BJ (cell line): ENCODE measurements around the gene PGF. TPM values are rescaled to one million over a fixed set of nuclear protein-coding genes. Genes with fewer than 3 reads are reported as not detected.

Experiments
- CTCF ChIA-PET: fragments of 350-600 bp; formaldehyde crosslinking; extraction: SDS; loops from one replicate; lab custom pipeline; 2021; ENCODE audit warnings: antibody characterized with exemption, inconsistent platforms; lab: Yijun Ruan, JAX
- POLR2A ChIA-PET: fragments of 300-600 bp; sonication (Branson Sonifier 250); formaldehyde crosslinking; extraction: SDS; loops from one replicate; lab custom pipeline; 2021; ENCODE audit warnings: antibody characterized with exemption; lab: Charles Lee
- DNase-seq: peaks from one replicate; pipeline ENCODE4 v3.0.0-alpha.2; 2011; ENCODE audit warnings: low read depth
- H3K27me3 ChIP-seq: 2 replicates; pipeline ENCODE4 v1.6.0; 2011; ENCODE audit warnings: low read length; ENCODE audit not compliant: control insufficient read depth, insufficient read depth
- H3K36me3 ChIP-seq: 2 replicates; pipeline ENCODE4 v1.5.1; 2011; ENCODE audit warnings: low read length; ENCODE audit not compliant: control insufficient read depth, insufficient read depth
- H3K4me3 ChIP-seq: 2 replicates; pipeline ENCODE4 v1.5.1; 2011; ENCODE audit warnings: low read depth, mild to moderate bottlenecking, control low read depth, low read length
- polyA plus RNA-seq: library from polyadenylated mRNA; depleted of rRNA; stranded (reverse); fragments of >200 nt; gene quantifications from 2 replicates; pipeline ENCODE4 v1.2.3, GENCODE V29; 2011
- TF ChIP-seq, protein P1 (sequence below): IDR thresholded peaks from 2 replicates; pipeline ENCODE4 v1.5.1; 2011; ENCODE audit warnings: low read depth, mild to moderate bottlenecking, control low read depth, inconsistent platforms, low read length, moderate library complexity; ENCODE audit not compliant: insufficient read depth

The PGF gene
- polyA plus RNA-seq, 1 experiment, result 4.1 TPM

DNA sequence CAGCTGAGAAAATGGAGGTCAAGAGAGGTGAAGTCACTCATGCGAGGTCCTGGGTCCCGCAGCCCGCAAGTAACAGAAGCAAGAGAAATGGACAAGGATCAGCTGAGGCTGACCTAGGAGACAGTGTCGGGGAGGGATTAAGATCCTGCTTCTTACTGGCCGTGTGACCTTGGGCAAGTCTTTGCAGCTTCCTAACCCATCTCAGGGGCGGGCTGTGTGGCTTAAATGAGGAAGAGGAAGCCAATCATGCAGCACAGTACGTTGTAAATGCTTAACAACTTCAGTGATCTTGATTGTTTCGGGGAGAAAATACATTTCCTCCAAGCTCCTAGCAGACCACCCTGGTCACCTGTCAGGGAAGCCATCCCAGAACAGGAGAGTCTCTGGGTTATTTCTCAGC, 7.1 kb upstream of the PGF start:
- H3K4me3 ChIP-seq, result no peak overlapping the region
- CTCF ChIA-PET, result interaction anchor here (2.5 kb wide), 1 partner anchor 126 kb away, joined by 8 read pairs; no protein-coding TSS in a partner anchor

GRCh38 chr14:74962046-74962445, 6.6 kb upstream of the PGF start:
- TF ChIP-seq, protein P1, sequence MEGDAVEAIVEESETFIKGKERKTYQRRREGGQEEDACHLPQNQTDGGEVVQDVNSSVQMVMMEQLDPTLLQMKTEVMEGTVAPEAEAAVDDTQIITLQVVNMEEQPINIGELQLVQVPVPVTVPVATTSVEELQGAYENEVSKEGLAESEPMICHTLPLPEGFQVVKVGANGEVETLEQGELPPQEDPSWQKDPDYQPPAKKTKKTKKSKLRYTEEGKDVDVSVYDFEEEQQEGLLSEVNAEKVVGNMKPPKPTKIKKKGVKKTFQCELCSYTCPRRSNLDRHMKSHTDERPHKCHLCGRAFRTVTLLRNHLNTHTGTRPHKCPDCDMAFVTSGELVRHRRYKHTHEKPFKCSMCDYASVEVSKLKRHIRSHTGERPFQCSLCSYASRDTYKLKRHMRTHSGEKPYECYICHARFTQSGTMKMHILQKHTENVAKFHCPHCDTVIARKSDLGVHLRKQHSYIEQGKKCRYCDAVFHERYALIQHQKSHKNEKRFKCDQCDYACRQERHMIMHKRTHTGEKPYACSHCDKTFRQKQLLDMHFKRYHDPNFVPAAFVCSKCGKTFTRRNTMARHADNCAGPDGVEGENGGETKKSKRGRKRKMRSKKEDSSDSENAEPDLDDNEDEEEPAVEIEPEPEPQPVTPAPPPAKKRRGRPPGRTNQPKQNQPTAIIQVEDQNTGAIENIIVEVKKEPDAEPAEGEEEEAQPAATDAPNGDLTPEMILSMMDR, result no peak
- no peak overlapping the region for H3K4me3 ChIP-seq
- H3K36me3 ChIP-seq, result no peaks in the 10 kb centered on the region
- ChIA-PET CTCF (interaction anchor here (1.0 to 2.5 kb wide), 2 partner anchors 15 to 127 kb away, joined by 3 to 8 read pairs; no protein-coding TSS in a partner anchor), POLR2A (no interaction called here)
- no peaks in the 10 kb centered on the region; the same call in 1 of the 2 replicates for H3K27me3 ChIP-seq
- DNase-seq, result no peak

More for the DNA sequence above, 7.1 kb upstream of the PGF start:
- POLR2A ChIA-PET, result no interaction called here
- TF ChIP-seq, protein P1, result no peak
- no peaks in the 10 kb centered on the region; the same call in 1 of the 2 replicates for H3K27me3 ChIP-seq
- H3K36me3 ChIP-seq, result no peaks in the 10 kb centered on the region
- no peak for DNase-seq

- TF ChIP-seq, protein P1, result no peak
- Histone ChIP-seq H3K4me3 (no peak overlapping the region), H3K27me3 (no peaks in the 10 kb centered on the region; the same call in 1 of the 2 replicates), H3K36me3 (no peaks in the 10 kb centered on the region)
- ChIA-PET POLR2A (no interaction called here), CTCF (interaction anchor here (1.0 to 2.5 kb wide), 2 partner anchors 14 to 127 kb away, joined by 3 to 8 read pairs; no protein-coding TSS in a partner anchor)
- DNase-seq, result no peak
These were observed 6.0 kb upstream of the PGF start for GRCh38 chr14:74961238-74961911.

- Histone ChIP-seq H3K4me3 (no peak overlapping the region), H3K27me3 (no peaks in the 10 kb centered on the region; the same call in 1 of the 2 replicates), H3K36me3 (no peaks in the 10 kb centered on the region)
- POLR2A ChIA-PET, result interaction anchor here (0.5 kb wide), 1 partner anchor 241 kb away, joined by 3 read pairs; no protein-coding TSS in a partner anchor
- CTCF ChIA-PET, result interaction anchor here (2.5 kb wide), 1 partner anchor 128 kb away, joined by 8 read pairs; no protein-coding TSS in a partner anchor
- TF ChIP-seq, protein P1, result no peak
- DNase-seq, result no peak
These were observed 5.3 kb upstream of the PGF start for GRCh38 chr14:74960736-74961135.

DNA sequence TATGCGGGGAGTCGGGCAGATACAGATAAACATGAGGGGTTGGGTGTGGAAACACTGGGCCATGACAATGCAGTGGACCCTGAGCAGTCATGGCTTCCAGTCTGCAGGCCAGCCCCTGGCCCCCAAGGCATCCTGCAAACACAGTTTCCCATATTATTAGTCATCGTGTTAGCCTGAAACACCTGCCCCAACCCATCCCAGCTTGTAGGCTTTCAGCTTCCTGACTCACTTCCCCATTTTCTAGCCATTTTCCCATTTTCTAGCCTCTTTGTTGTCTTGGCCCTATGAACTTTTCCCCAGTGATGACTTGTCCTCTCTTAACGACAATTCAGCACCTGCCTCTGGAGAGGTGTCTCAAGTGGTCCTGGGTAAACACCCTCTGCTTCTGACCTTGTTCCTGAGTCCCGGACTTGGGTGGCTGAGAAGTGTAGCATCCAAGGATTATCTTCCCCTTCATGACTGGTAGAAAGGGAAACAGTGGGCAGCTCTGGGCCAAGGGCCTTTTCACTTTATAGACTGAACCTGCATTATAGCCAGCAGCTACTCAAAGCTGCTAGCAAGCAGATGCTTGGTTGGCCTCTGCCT, 4.3 kb upstream of the PGF start:
- no peak for DNase-seq
- ChIA-PET CTCF (interaction anchor here (0.9 to 2.4 kb wide), 2 partner anchors 10 to 13 kb away, joined by 3 to 12 read pairs; no protein-coding TSS in a partner anchor), POLR2A (no interaction called here)
- H3K36me3 ChIP-seq, result no peaks in the 10 kb centered on the region
- TF ChIP-seq, protein P1, result no peak
- no peaks in the 10 kb centered on the region; the same call in 1 of the 2 replicates for H3K27me3 ChIP-seq
- H3K4me3 ChIP-seq, result no peak overlapping the region
